IMR-90 (cell line): ENCODE data around the gene KPTN. TPM values are rescaled to one million over a fixed set of nuclear protein-coding genes. Genes with fewer than 3 reads are reported as not detected.

Source experiments
- ATAC-seq: fragments of 200-7000 bp; cut with Tn5 transposase; 2 replicates; pipeline ENCODE4 v1.9.1; 2020; ENCODE audit warnings: low read depth, mild to moderate bottlenecking, moderate library complexity
- BruUV-seq: library from RNA; stranded (reverse); fragments of 400-500 nt; replicated peaks from 2 replicates; lab custom pipeline; 2021; lab: Mats Ljungman, UMichigan
- CTCF ChIA-PET: fragments of 300-600 bp; formaldehyde crosslinking; extraction: SDS; loops from one replicate; lab custom pipeline; 2021; ENCODE audit warnings: antibody characterized with exemption; lab: Yijun Ruan, JAX
- POLR2A ChIA-PET: fragments of 300-600 bp; sonication (Branson Sonifier 250); formaldehyde crosslinking; loops from one replicate; lab custom pipeline; 2022; ENCODE audit warnings: antibody characterized with exemption; ENCODE audit not compliant: unreplicated experiment; lab: Charles Lee
- DNase-seq: peaks from one replicate; pipeline ENCODE4 v3.0.0; 2013
- H2AFZ ChIP-seq: replicated peaks from 2 replicates; pipeline ENCODE3; 2013; ENCODE audit warnings: low read length, mild to moderate bottlenecking; ENCODE audit not compliant: poor library complexity
- H2AK5ac ChIP-seq: 2 replicates; pipeline ENCODE4 v1.6.1; 2013; ENCODE audit warnings: low read depth, low read length, inconsistent platforms
- H2AK9ac ChIP-seq: replicated peaks from 2 replicates; pipeline ENCODE3; 2013; ENCODE audit warnings: mild to moderate bottlenecking, low read depth, low read length, moderate library complexity; ENCODE audit not compliant: poor library complexity
- H2BK120ac ChIP-seq: 2 replicates; pipeline ENCODE4 v1.6.1; 2013; ENCODE audit warnings: low read depth, low read length, inconsistent platforms
- H2BK15ac ChIP-seq: 3 replicates; pipeline ENCODE4 v1.6.1; 2013; ENCODE audit warnings: low read depth, low read length, inconsistent platforms
- H2BK20ac ChIP-seq: 2 replicates; pipeline ENCODE4 v1.6.1; 2013; ENCODE audit warnings: low read depth, mild to moderate bottlenecking, inconsistent platforms, low read length, moderate library complexity
- H2BK5ac ChIP-seq: 2 replicates; pipeline ENCODE4 v1.6.1; 2013; ENCODE audit warnings: mild to moderate bottlenecking, low read depth, low read length, inconsistent platforms; ENCODE audit not compliant: poor library complexity, severe bottlenecking
- H3K14ac ChIP-seq: replicated peaks from 2 replicates; pipeline ENCODE4 v1.6.1; 2013; ENCODE audit warnings: low read depth, low read length, inconsistent platforms
- H3K18ac ChIP-seq: 2 replicates; pipeline ENCODE4 v1.6.1; 2013; ENCODE audit warnings: low read depth, low read length, control low read depth
- H3K23ac ChIP-seq: 2 replicates; pipeline ENCODE4 v1.6.1; 2013; ENCODE audit warnings: low read depth, low read length, inconsistent platforms
- H3K27ac ChIP-seq: 2 replicates; pipeline ENCODE4 v1.5.1; 2013; ENCODE audit warnings: mild to moderate bottlenecking, control low read depth, low read length; ENCODE audit not compliant: insufficient read depth
- H3K27me3 ChIP-seq: 2 replicates; pipeline ENCODE4 v1.6.1; 2013; ENCODE audit warnings: low read length; ENCODE audit not compliant: control insufficient read depth, insufficient read depth
- H3K36me3 ChIP-seq: 2 replicates; pipeline ENCODE4 v1.6.1; 2013; ENCODE audit warnings: low read length, mixed read lengths; ENCODE audit not compliant: control insufficient read depth, insufficient read depth
- H3K4ac ChIP-seq: 2 replicates; pipeline ENCODE4 v1.6.1; 2013; ENCODE audit warnings: low read depth, low read length, inconsistent platforms
- H3K4me1 ChIP-seq: 2 replicates; pipeline ENCODE4 v1.6.1; 2013; ENCODE audit warnings: low read length, mixed read lengths; ENCODE audit not compliant: control insufficient read depth, insufficient read depth
- H3K4me2 ChIP-seq: 2 replicates; pipeline ENCODE4 v1.6.1; 2013; ENCODE audit warnings: low read depth, mild to moderate bottlenecking, control low read depth, low read length, moderate library complexity
- H3K4me3 ChIP-seq: 2 replicates; pipeline ENCODE4 v1.5.1; 2013; ENCODE audit warnings: low read depth, mild to moderate bottlenecking, control low read depth, low read length, moderate library complexity; ENCODE audit not compliant: insufficient read depth
- H3K56ac ChIP-seq: 2 replicates; pipeline ENCODE4 v1.6.1; 2013; ENCODE audit warnings: low read length, inconsistent platforms; ENCODE audit not compliant: insufficient read depth; ENCODE audit errors: extremely low read depth
- H3K79me1 ChIP-seq, 2 experiments: 2 replicates each; pipeline ENCODE4 v1.6.1; 2013; ENCODE audit warnings: low read length in 2 of 2, inconsistent platforms in 1 of 2, low read depth in 1 of 2
- H3K9ac ChIP-seq: 2 replicates; pipeline ENCODE4 v1.6.1; 2013; ENCODE audit warnings: low read depth, low read length, control low read depth
- H3K9me1 ChIP-seq: 2 replicates; pipeline ENCODE4 v1.6.1; 2013; ENCODE audit warnings: low read length, inconsistent platforms; ENCODE audit not compliant: insufficient read depth
- H3K9me3 ChIP-seq: 2 replicates; pipeline ENCODE4 v1.6.1; 2013; ENCODE audit warnings: low read length; ENCODE audit not compliant: control insufficient read depth, insufficient read depth
- H4K20me1 ChIP-seq: 2 replicates; pipeline ENCODE4 v1.6.1; 2013; ENCODE audit warnings: low read length, inconsistent platforms; ENCODE audit not compliant: insufficient read depth
- H4K5ac ChIP-seq: 2 replicates; pipeline ENCODE4 v1.6.1; 2013; ENCODE audit warnings: mild to moderate bottlenecking, low read depth, low read length, control low read depth
- H4K8ac ChIP-seq, 2 experiments: 2 replicates each; pipeline ENCODE4 v1.6.1; 2013; ENCODE audit warnings: low read depth in 2 of 2, low read length in 2 of 2, control low read depth in 1 of 2, inconsistent platforms in 1 of 2
- H4K91ac ChIP-seq: 2 replicates; pipeline ENCODE4 v1.6.1; 2013; ENCODE audit warnings: low read depth, low read length, inconsistent platforms; ENCODE audit not compliant: insufficient read depth
- BHLHE40 ChIP-seq: fragments of 150-350 bp; IDR thresholded peaks from 2 replicates; pipeline ENCODE4 v1.6.1; 2016; ENCODE audit warnings: mild to moderate bottlenecking, low read depth, low read length
- CEBPB ChIP-seq: IDR thresholded peaks from 2 replicates; pipeline ENCODE4 v1.6.1; 2012; ENCODE audit warnings: low read depth, low read length, improper control_type of control experiment
- CHD1 ChIP-seq: IDR thresholded peaks from 2 replicates; pipeline ENCODE4 v1.6.1; 2012; ENCODE audit warnings: low read depth, low read length, improper control_type of control experiment
- FOS ChIP-seq: fragments of 150-350 bp; IDR thresholded peaks from 2 replicates; pipeline ENCODE4 v1.6.1; 2016; ENCODE audit warnings: low read depth, low read length
- MAFK ChIP-seq: IDR thresholded peaks from 2 replicates; pipeline ENCODE4 v1.6.1; 2012; ENCODE audit warnings: low read depth, low read length, improper control_type of control experiment
- MAZ ChIP-seq: IDR thresholded peaks from 2 replicates; pipeline ENCODE4 v1.6.1; 2012; ENCODE audit warnings: low read depth, mild to moderate bottlenecking, low read length, improper control_type of control experiment, moderate library complexity, borderline replicate concordance
- MXI1 ChIP-seq: IDR thresholded peaks from 2 replicates; pipeline ENCODE4 v1.6.1; 2012; ENCODE audit warnings: low read depth, mild to moderate bottlenecking, low read length, moderate library complexity, borderline replicate concordance
- POLR2A ChIP-seq: IDR thresholded peaks from 2 replicates; pipeline ENCODE4 v1.6.1; 2012; ENCODE audit warnings: mild to moderate bottlenecking, low read depth, low read length
- RAD21 ChIP-seq: IDR thresholded peaks from 2 replicates; pipeline ENCODE4 v1.6.1; 2012; ENCODE audit warnings: low read length, improper control_type of control experiment
- RFX5 ChIP-seq: IDR thresholded peaks from 2 replicates; pipeline ENCODE4 v1.8.0; 2012; ENCODE audit warnings: low read depth, mild to moderate bottlenecking, low read length, moderate library complexity
- SMC3 ChIP-seq: fragments of 150-350 bp; IDR thresholded peaks from 2 replicates; pipeline ENCODE4 v1.6.1; 2016; ENCODE audit warnings: low read depth, mild to moderate bottlenecking, antibody characterized with exemption, low read length, moderate library complexity
- USF2 ChIP-seq: fragments of 150-350 bp; IDR thresholded peaks from 2 replicates; pipeline ENCODE4 v1.6.1; 2017; ENCODE audit warnings: mild to moderate bottlenecking, antibody characterized with exemption, low read length, low read depth
- WGBS, 2 experiments: methylation state at CpG; one replicate each; pipeline versions ENCODE4 v1.1.5 to v1.1.7; 2013; ENCODE audit warnings: missing lambda C conversion rate in 2 of 2; ENCODE audit not compliant: insufficient read length in 1 of 2; ENCODE audit errors: extremely low coverage in 2 of 2; 5-methylcytosine and 5-hydroxymethylcytosine counted together
- dilution Hi-C: fragments of 300-500 bp; cut with HindIII; formaldehyde crosslinking; loops from one replicate; pipeline ENCODE4 v1.14.3; 2018; ENCODE audit warnings: low sequenced_read_pairs; ENCODE audit not compliant: unreplicated experiment
- in situ Hi-C: fragments of 300-500 bp; cut with MboI; formaldehyde crosslinking; loops from 3 replicates; pipeline ENCODE4 v1.14.3; 2019; ENCODE audit warnings: low sequenced_read_pairs, inconsistent platforms, mixed read lengths
- intact Hi-C: fragments of 100-400 bp; cut with micrococcal nuclease; formaldehyde crosslinking; loops from 2 replicates; pipeline ENCODE4 v1.10.0; 2022
- polyA plus RNA-seq, 3 experiments: library from polyadenylated mRNA; depleted of rRNA; stranded (reverse); fragments of >200 nt; gene quantifications; 2 replicates each; pipeline ENCODE4 v1.2.3, GENCODE V29; 2012; ENCODE audit warnings: low replicate concordance in 1 of 3
- total RNA-seq: library from RNA; depleted of rRNA; stranded (reverse); fragments of >200 nt; gene quantifications from 2 replicates; pipeline ENCODE4 v1.2.3, GENCODE V29; 2012
- TF ChIP-seq, protein P1 (sequence below): conservative IDR thresholded peaks from 2 replicates; pipeline ENCODE4 v1.5.1; 2012; ENCODE audit warnings: mild to moderate bottlenecking, low read depth, low read length, improper control_type of control experiment
- TF ChIP-seq, protein P2 (sequence below): fragments of 150-350 bp; IDR thresholded peaks from 2 replicates; pipeline ENCODE4 v1.6.1; 2016; ENCODE audit warnings: low read depth, mild to moderate bottlenecking, low read length, moderate library complexity, borderline replicate concordance

KPTN gene
- total and polyA plus RNA-seq, 2 of the 4 experiments (the other 2 are of a cell fraction), result 4.1 to 15.4 TPM

- Histone ChIP-seq H3K9me3 (no peaks in the 10 kb centered on the region), H3K27me3 (no peaks in the 10 kb centered on the region), H3K4me1 (peaks cover 2% of the 10 kb centered on the region; the same call in 1 of the 2 replicates), H2AFZ (peak overlapping the region; percentile 72), H2AK9ac (no peak overlapping the region), H2BK120ac (no peak overlapping the region), H3K23ac (no peak overlapping the region), H2BK20ac (no peak overlapping the region), H3K4me2 (no peak overlapping the region), H3K18ac (no peak overlapping the region), H3K9me1 (no peaks in the 10 kb centered on the region), H2BK5ac (no peak overlapping the region), H3K27ac (no peak overlapping the region), H3K4ac (no peak overlapping the region), H3K14ac (no peak overlapping the region), H4K5ac (no peak overlapping the region), H4K91ac (no peak overlapping the region), H3K36me3 (peaks cover 2% of the 10 kb centered on the region; the same call in 1 of the 2 replicates), H4K8ac (no peak overlapping the region), H3K79me1 (peaks cover 0 to 18% of the 10 kb centered on the region in 2 experiments; a peak in 2 of 4 replicates), H4K20me1 (no peaks in the 10 kb centered on the region), H2BK15ac (no peak overlapping the region), H3K4me3 (no peak overlapping the region), H2AK5ac (no peak overlapping the region), H3K56ac (no peak overlapping the region), H3K9ac (no peak overlapping the region)
- DNase-seq (no peak), ATAC-seq (no peak)
- 67% methylated on average over 3 of the region's 16 CpGs; no CpG with 5 or more reads in 1 of the 2 experiments for WGBS, 2 experiments
- POLR2A ChIA-PET, result interaction anchor here (0.6 kb wide), 1 partner anchor 13 kb away, joined by 3 read pairs; no protein-coding TSS in a partner anchor
- CTCF ChIA-PET, result no interaction called here
- intact Hi-C loops, result loop anchor here (5.0 kb wide), 1 partner anchor 43 kb away; no protein-coding TSS in a partner anchor
- in situ Hi-C loops, result no loop called here
- TF ChIP-seq, protein P1, sequence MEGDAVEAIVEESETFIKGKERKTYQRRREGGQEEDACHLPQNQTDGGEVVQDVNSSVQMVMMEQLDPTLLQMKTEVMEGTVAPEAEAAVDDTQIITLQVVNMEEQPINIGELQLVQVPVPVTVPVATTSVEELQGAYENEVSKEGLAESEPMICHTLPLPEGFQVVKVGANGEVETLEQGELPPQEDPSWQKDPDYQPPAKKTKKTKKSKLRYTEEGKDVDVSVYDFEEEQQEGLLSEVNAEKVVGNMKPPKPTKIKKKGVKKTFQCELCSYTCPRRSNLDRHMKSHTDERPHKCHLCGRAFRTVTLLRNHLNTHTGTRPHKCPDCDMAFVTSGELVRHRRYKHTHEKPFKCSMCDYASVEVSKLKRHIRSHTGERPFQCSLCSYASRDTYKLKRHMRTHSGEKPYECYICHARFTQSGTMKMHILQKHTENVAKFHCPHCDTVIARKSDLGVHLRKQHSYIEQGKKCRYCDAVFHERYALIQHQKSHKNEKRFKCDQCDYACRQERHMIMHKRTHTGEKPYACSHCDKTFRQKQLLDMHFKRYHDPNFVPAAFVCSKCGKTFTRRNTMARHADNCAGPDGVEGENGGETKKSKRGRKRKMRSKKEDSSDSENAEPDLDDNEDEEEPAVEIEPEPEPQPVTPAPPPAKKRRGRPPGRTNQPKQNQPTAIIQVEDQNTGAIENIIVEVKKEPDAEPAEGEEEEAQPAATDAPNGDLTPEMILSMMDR, result no peak
- TF ChIP-seq RAD21 (no peak), RFX5 (no peak), SMC3 (no peak), MAFK (no peak), MXI1 (no peak), CEBPB (no peak), POLR2A (no peak), BHLHE40 (no peak), USF2 (no peak), CHD1 (no peak), MAZ (no peak), FOS (no peak)
- TF ChIP-seq, protein P2, sequence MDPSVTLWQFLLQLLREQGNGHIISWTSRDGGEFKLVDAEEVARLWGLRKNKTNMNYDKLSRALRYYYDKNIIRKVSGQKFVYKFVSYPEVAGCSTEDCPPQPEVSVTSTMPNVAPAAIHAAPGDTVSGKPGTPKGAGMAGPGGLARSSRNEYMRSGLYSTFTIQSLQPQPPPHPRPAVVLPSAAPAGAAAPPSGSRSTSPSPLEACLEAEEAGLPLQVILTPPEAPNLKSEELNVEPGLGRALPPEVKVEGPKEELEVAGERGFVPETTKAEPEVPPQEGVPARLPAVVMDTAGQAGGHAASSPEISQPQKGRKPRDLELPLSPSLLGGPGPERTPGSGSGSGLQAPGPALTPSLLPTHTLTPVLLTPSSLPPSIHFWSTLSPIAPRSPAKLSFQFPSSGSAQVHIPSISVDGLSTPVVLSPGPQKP, result no peak
- BruUV-seq, result no TSS peak
- dilution Hi-C loops, result no loop called here
These were observed 3.4 kb downstream of the KPTN start for GRCh38 chr19:47480658-47481057.
